IMR-90 (cell line): ENCODE results near the gene MICAL2. TPM values are rescaled to one million over a fixed set of nuclear protein-coding genes. Genes with fewer than 3 reads are reported as not detected.

ENCODE experiments used
- ATAC-seq: fragments of 200-7000 bp; cut with Tn5 transposase; 2 replicates; pipeline ENCODE4 v1.9.1; 2020; ENCODE audit warnings: low read depth, mild to moderate bottlenecking, moderate library complexity
- BruUV-seq: library from RNA; stranded (reverse); fragments of 400-500 nt; replicated peaks from 2 replicates; lab custom pipeline; 2021; lab: Mats Ljungman, UMichigan
- CTCF ChIA-PET: fragments of 300-600 bp; formaldehyde crosslinking; extraction: SDS; loops from one replicate; lab custom pipeline; 2021; ENCODE audit warnings: antibody characterized with exemption; lab: Yijun Ruan, JAX
- POLR2A ChIA-PET: fragments of 300-600 bp; sonication (Branson Sonifier 250); formaldehyde crosslinking; loops from one replicate; lab custom pipeline; 2022; ENCODE audit warnings: antibody characterized with exemption; ENCODE audit not compliant: unreplicated experiment; lab: Charles Lee
- DNase-seq: peaks from one replicate; pipeline ENCODE4 v3.0.0; 2013
- H2AFZ ChIP-seq: replicated peaks from 2 replicates; pipeline ENCODE3; 2013; ENCODE audit warnings: low read length, mild to moderate bottlenecking; ENCODE audit not compliant: poor library complexity
- H2AK5ac ChIP-seq: 2 replicates; pipeline ENCODE4 v1.6.1; 2013; ENCODE audit warnings: low read depth, low read length, inconsistent platforms
- H2AK9ac ChIP-seq: replicated peaks from 2 replicates; pipeline ENCODE3; 2013; ENCODE audit warnings: mild to moderate bottlenecking, low read depth, low read length, moderate library complexity; ENCODE audit not compliant: poor library complexity
- H2BK120ac ChIP-seq: 2 replicates; pipeline ENCODE4 v1.6.1; 2013; ENCODE audit warnings: low read depth, low read length, inconsistent platforms
- H2BK15ac ChIP-seq: 3 replicates; pipeline ENCODE4 v1.6.1; 2013; ENCODE audit warnings: low read depth, low read length, inconsistent platforms
- H2BK20ac ChIP-seq: 2 replicates; pipeline ENCODE4 v1.6.1; 2013; ENCODE audit warnings: low read depth, mild to moderate bottlenecking, inconsistent platforms, low read length, moderate library complexity
- H2BK5ac ChIP-seq: 2 replicates; pipeline ENCODE4 v1.6.1; 2013; ENCODE audit warnings: mild to moderate bottlenecking, low read depth, low read length, inconsistent platforms; ENCODE audit not compliant: poor library complexity, severe bottlenecking
- H3K14ac ChIP-seq: replicated peaks from 2 replicates; pipeline ENCODE4 v1.6.1; 2013; ENCODE audit warnings: low read depth, low read length, inconsistent platforms
- H3K18ac ChIP-seq: 2 replicates; pipeline ENCODE4 v1.6.1; 2013; ENCODE audit warnings: low read depth, low read length, control low read depth
- H3K23ac ChIP-seq: 2 replicates; pipeline ENCODE4 v1.6.1; 2013; ENCODE audit warnings: low read depth, low read length, inconsistent platforms
- H3K27ac ChIP-seq: 2 replicates; pipeline ENCODE4 v1.5.1; 2013; ENCODE audit warnings: mild to moderate bottlenecking, control low read depth, low read length; ENCODE audit not compliant: insufficient read depth
- H3K27me3 ChIP-seq: 2 replicates; pipeline ENCODE4 v1.6.1; 2013; ENCODE audit warnings: low read length; ENCODE audit not compliant: control insufficient read depth, insufficient read depth
- H3K36me3 ChIP-seq: 2 replicates; pipeline ENCODE4 v1.6.1; 2013; ENCODE audit warnings: low read length, mixed read lengths; ENCODE audit not compliant: control insufficient read depth, insufficient read depth
- H3K4ac ChIP-seq: 2 replicates; pipeline ENCODE4 v1.6.1; 2013; ENCODE audit warnings: low read depth, low read length, inconsistent platforms
- H3K4me1 ChIP-seq: 2 replicates; pipeline ENCODE4 v1.6.1; 2013; ENCODE audit warnings: low read length, mixed read lengths; ENCODE audit not compliant: control insufficient read depth, insufficient read depth
- H3K4me2 ChIP-seq: 2 replicates; pipeline ENCODE4 v1.6.1; 2013; ENCODE audit warnings: low read depth, mild to moderate bottlenecking, control low read depth, low read length, moderate library complexity
- H3K4me3 ChIP-seq: 2 replicates; pipeline ENCODE4 v1.5.1; 2013; ENCODE audit warnings: low read depth, mild to moderate bottlenecking, control low read depth, low read length, moderate library complexity; ENCODE audit not compliant: insufficient read depth
- H3K56ac ChIP-seq: 2 replicates; pipeline ENCODE4 v1.6.1; 2013; ENCODE audit warnings: low read length, inconsistent platforms; ENCODE audit not compliant: insufficient read depth; ENCODE audit errors: extremely low read depth
- H3K79me1 ChIP-seq, 2 experiments: 2 replicates each; pipeline ENCODE4 v1.6.1; 2013; ENCODE audit warnings: low read length in 2 of 2, inconsistent platforms in 1 of 2, low read depth in 1 of 2
- H3K9ac ChIP-seq: 2 replicates; pipeline ENCODE4 v1.6.1; 2013; ENCODE audit warnings: low read depth, low read length, control low read depth
- H3K9me1 ChIP-seq: 2 replicates; pipeline ENCODE4 v1.6.1; 2013; ENCODE audit warnings: low read length, inconsistent platforms; ENCODE audit not compliant: insufficient read depth
- H3K9me3 ChIP-seq: 2 replicates; pipeline ENCODE4 v1.6.1; 2013; ENCODE audit warnings: low read length; ENCODE audit not compliant: control insufficient read depth, insufficient read depth
- H4K20me1 ChIP-seq: 2 replicates; pipeline ENCODE4 v1.6.1; 2013; ENCODE audit warnings: low read length, inconsistent platforms; ENCODE audit not compliant: insufficient read depth
- H4K5ac ChIP-seq: 2 replicates; pipeline ENCODE4 v1.6.1; 2013; ENCODE audit warnings: mild to moderate bottlenecking, low read depth, low read length, control low read depth
- H4K8ac ChIP-seq, 2 experiments: 2 replicates each; pipeline ENCODE4 v1.6.1; 2013; ENCODE audit warnings: low read depth in 2 of 2, low read length in 2 of 2, control low read depth in 1 of 2, inconsistent platforms in 1 of 2
- H4K91ac ChIP-seq: 2 replicates; pipeline ENCODE4 v1.6.1; 2013; ENCODE audit warnings: low read depth, low read length, inconsistent platforms; ENCODE audit not compliant: insufficient read depth
- BHLHE40 ChIP-seq: fragments of 150-350 bp; IDR thresholded peaks from 2 replicates; pipeline ENCODE4 v1.6.1; 2016; ENCODE audit warnings: mild to moderate bottlenecking, low read depth, low read length
- CEBPB ChIP-seq: IDR thresholded peaks from 2 replicates; pipeline ENCODE4 v1.6.1; 2012; ENCODE audit warnings: low read depth, low read length, improper control_type of control experiment
- CHD1 ChIP-seq: IDR thresholded peaks from 2 replicates; pipeline ENCODE4 v1.6.1; 2012; ENCODE audit warnings: low read depth, low read length, improper control_type of control experiment
- CTCF ChIP-seq: conservative IDR thresholded peaks from 2 replicates; pipeline ENCODE4 v1.5.1; 2012; ENCODE audit warnings: mild to moderate bottlenecking, low read depth, low read length, improper control_type of control experiment
- ELK1 ChIP-seq: fragments of 150-350 bp; IDR thresholded peaks from 2 replicates; pipeline ENCODE4 v1.6.1; 2016; ENCODE audit warnings: low read depth, mild to moderate bottlenecking, low read length, moderate library complexity, borderline replicate concordance
- MAFK ChIP-seq: IDR thresholded peaks from 2 replicates; pipeline ENCODE4 v1.6.1; 2012; ENCODE audit warnings: low read depth, low read length, improper control_type of control experiment
- MAZ ChIP-seq: IDR thresholded peaks from 2 replicates; pipeline ENCODE4 v1.6.1; 2012; ENCODE audit warnings: low read depth, mild to moderate bottlenecking, low read length, improper control_type of control experiment, moderate library complexity, borderline replicate concordance
- MXI1 ChIP-seq: IDR thresholded peaks from 2 replicates; pipeline ENCODE4 v1.6.1; 2012; ENCODE audit warnings: low read depth, mild to moderate bottlenecking, low read length, moderate library complexity, borderline replicate concordance
- NFE2L2 ChIP-seq: fragments of 150-350 bp; IDR thresholded peaks from 2 replicates; pipeline ENCODE4 v1.6.1; 2016; ENCODE audit warnings: low read depth, mild to moderate bottlenecking, low read length
- POLR2A ChIP-seq: IDR thresholded peaks from 2 replicates; pipeline ENCODE4 v1.6.1; 2012; ENCODE audit warnings: mild to moderate bottlenecking, low read depth, low read length
- RAD21 ChIP-seq: IDR thresholded peaks from 2 replicates; pipeline ENCODE4 v1.6.1; 2012; ENCODE audit warnings: low read length, improper control_type of control experiment
- RFX5 ChIP-seq: IDR thresholded peaks from 2 replicates; pipeline ENCODE4 v1.8.0; 2012; ENCODE audit warnings: low read depth, mild to moderate bottlenecking, low read length, moderate library complexity
- WGBS, 2 experiments: methylation state at CpG; one replicate each; pipeline versions ENCODE4 v1.1.5 to v1.1.7; 2013; ENCODE audit warnings: missing lambda C conversion rate in 2 of 2; ENCODE audit not compliant: insufficient read length in 1 of 2; ENCODE audit errors: extremely low coverage in 2 of 2; 5-methylcytosine and 5-hydroxymethylcytosine counted together
- dilution Hi-C: fragments of 300-500 bp; cut with HindIII; formaldehyde crosslinking; loops from one replicate; pipeline ENCODE4 v1.14.3; 2018; ENCODE audit warnings: low sequenced_read_pairs; ENCODE audit not compliant: unreplicated experiment
- in situ Hi-C: fragments of 300-500 bp; cut with MboI; formaldehyde crosslinking; loops from 3 replicates; pipeline ENCODE4 v1.14.3; 2019; ENCODE audit warnings: low sequenced_read_pairs, inconsistent platforms, mixed read lengths
- intact Hi-C: fragments of 100-400 bp; cut with micrococcal nuclease; formaldehyde crosslinking; loops from 2 replicates; pipeline ENCODE4 v1.10.0; 2022
- polyA plus RNA-seq, 3 experiments: library from polyadenylated mRNA; depleted of rRNA; stranded (reverse); fragments of >200 nt; gene quantifications; 2 replicates each; pipeline ENCODE4 v1.2.3, GENCODE V29; 2012; ENCODE audit warnings: low replicate concordance in 1 of 3
- total RNA-seq: library from RNA; depleted of rRNA; stranded (reverse); fragments of >200 nt; gene quantifications from 2 replicates; pipeline ENCODE4 v1.2.3, GENCODE V29; 2012

The MICAL2 gene
- total and polyA plus RNA-seq, 2 of the 4 experiments (the other 2 are of a cell fraction): 170 to 336 TPM

- no peak overlapping the region for H4K8ac ChIP-seq
- ATAC-seq (no peak), DNase-seq (no peak)
- dilution Hi-C loops (no loop called here), in situ Hi-C loops (loop anchor here (25.0 kb wide), 1 partner anchor 1474 kb away; no protein-coding TSS in a partner anchor), intact Hi-C loops (no loop called here)
- H2BK20ac ChIP-seq: no peak overlapping the region
- H2AFZ ChIP-seq: peak overlapping the region; percentile 26
- H3K9me3 ChIP-seq: no peaks in the 10 kb centered on the region
- no peak overlapping the region for H3K4ac ChIP-seq
- no peak overlapping the region for H2AK5ac ChIP-seq
- H3K9me1 ChIP-seq: peaks cover 20% of the 10 kb centered on the region
- H3K18ac ChIP-seq: no peak overlapping the region
- no peaks in the 10 kb centered on the region for H4K20me1 ChIP-seq
- POLR2A ChIA-PET: no interaction called here
- no peak overlapping the region for H3K4me3 ChIP-seq
- H3K4me2 ChIP-seq: no peak overlapping the region
- H3K14ac ChIP-seq: no peak overlapping the region
- H3K79me1 ChIP-seq: peaks cover 16 to 62% of the 10 kb centered on the region in 2 experiments
- CTCF ChIA-PET: no interaction called here
- H3K27ac ChIP-seq: no peak overlapping the region
- BruUV-seq: no TSS peak
- H2BK5ac ChIP-seq: no peak overlapping the region
- TF ChIP-seq ELK1: no peak
- TF ChIP-seq MAZ: no peak
- no peak for TF ChIP-seq MAFK
- TF ChIP-seq MXI1: no peak
- TF ChIP-seq NFE2L2: no peak
- TF ChIP-seq CHD1: no peak
- no peak for TF ChIP-seq RFX5
- TF ChIP-seq RAD21: no peak
- TF ChIP-seq POLR2A: no peak
- TF ChIP-seq BHLHE40: no peak
- TF ChIP-seq CEBPB: no peak
- no peak for TF ChIP-seq CTCF
- H2BK15ac ChIP-seq: no peak overlapping the region
- no peak overlapping the region; the same call in 1 of the 2 replicates for H3K23ac ChIP-seq
- no peaks in the 10 kb centered on the region for H3K27me3 ChIP-seq
- no peak overlapping the region for H3K9ac ChIP-seq
- WGBS, 2 experiments: 78% methylated on average over 2 of the region's 8 CpGs; no CpG with 5 or more reads in 1 of the 2 experiments
- no peak overlapping the region for H3K56ac ChIP-seq
- peak overlapping the region; percentile 68 for H2AK9ac ChIP-seq
- H4K5ac ChIP-seq: no peak overlapping the region
- H3K36me3 ChIP-seq: peaks cover 64% of the 10 kb centered on the region
- H2BK120ac ChIP-seq: no peak overlapping the region
- peaks cover 6% of the 10 kb centered on the region; the same call in 1 of the 2 replicates for H3K4me1 ChIP-seq
- H4K91ac ChIP-seq: no peak overlapping the region
These were observed 150.5 kb downstream of the MICAL2 start for GRCh38 chr11:12260731-12261521.
